KBM-7 (cell line): ENCODE data around the gene USP12.

Source experiments
- DNase-seq: peaks from one replicate; pipeline ENCODE4 v3.0.0-alpha.2; 2015
- in situ Hi-C: fragments of 300-500 bp; cut with MboI; formaldehyde crosslinking; loops from 2 replicates; pipeline ENCODE4 v1.14.3; 2020; ENCODE audit warnings: low sequenced_read_pairs, low pct_unique_long_range_greater_than_20kb, mixed read lengths

Gene USP12

DNA sequence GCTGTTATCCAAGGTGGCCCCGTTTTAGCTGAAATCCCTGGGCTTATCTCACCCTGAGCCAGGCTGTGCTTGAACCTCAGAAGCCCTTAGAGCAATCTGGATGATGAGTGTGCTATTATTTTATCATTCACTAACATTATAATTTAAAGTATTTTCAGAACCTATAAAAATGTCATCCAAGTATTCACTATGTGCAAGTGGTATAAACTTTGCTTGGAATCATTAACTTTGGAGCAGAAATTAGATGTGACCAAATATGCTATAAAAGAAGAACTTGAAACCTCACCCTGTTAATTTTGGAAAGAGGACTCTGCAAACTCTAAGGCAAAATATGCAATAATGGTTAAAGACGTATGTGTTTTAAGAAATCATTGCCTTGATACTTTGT lies 147.5 kb downstream of the USP12 start:
- in situ Hi-C loops: no loop called here
- DNase-seq: no peak

DNA sequence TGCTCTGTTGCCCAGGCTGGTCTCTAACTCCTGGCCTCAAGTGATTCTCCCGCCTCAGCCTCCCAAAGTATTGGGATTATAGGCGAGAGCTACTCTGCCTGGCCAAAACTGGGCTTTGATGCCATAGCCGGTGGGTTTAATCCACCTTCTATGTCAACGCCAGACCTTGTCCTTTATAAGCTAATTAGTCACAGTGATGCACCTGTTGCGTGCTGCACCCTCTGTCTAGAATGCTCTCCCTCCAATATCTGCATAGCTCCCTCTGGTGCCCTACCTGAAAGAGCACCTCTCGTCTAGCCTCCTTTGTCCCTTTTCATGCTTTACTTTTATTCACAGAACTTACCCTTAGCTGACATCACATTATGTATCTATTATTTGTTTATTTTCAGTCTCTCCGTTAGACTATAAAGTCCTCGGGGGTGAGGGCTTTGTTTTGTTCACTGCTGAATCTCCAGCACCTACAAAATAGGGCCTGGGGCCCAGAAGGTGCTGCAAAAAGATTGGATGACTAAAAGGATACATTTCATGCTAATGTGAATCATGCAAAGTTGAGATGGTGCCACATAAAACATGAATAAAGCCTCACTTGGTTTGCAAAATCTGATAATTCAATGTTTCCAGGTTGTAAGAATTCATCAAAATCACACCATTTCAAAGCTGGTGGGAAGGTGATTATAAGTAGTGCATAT lies 148.1 kb downstream of the USP12 start:
- in situ Hi-C loops: no loop called here
- no peak for DNase-seq

DNA sequence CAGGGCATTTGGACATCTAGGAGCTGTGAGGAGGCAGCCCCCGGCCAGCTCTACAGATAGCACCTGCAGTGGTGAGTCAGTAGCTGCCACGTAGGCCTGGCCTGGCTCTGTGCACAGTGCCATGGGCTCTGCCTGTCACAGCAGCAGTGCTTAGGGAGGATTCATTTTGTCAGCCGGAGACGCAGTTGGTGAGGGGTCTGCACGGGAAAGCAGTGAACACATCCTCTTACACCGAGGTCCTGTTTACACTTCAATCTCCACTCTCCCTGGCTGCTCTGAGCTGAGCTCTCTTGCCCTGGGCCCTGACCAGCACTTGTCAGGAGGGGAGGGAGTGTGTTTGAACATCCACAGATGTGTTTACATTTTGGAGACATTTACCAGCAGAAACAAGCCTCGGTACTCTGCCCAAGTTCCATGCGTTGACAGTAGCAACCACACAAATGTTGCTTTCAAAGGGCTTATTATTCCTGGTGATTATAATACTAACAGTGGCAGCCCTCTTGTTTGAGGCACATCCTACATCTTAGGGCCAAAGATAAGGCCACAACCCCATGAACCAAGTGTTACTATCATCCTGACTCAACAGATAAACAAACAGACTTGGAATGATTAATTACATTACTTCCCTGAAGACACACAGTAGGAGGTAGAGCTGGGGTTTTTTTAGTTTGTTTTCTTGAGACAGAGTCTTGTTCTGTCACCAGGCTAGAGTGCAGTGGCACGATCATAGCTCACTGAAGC lies 148.9 kb downstream of the USP12 start:
- in situ Hi-C loops: no loop called here
- DNase-seq: no peak

DNA sequence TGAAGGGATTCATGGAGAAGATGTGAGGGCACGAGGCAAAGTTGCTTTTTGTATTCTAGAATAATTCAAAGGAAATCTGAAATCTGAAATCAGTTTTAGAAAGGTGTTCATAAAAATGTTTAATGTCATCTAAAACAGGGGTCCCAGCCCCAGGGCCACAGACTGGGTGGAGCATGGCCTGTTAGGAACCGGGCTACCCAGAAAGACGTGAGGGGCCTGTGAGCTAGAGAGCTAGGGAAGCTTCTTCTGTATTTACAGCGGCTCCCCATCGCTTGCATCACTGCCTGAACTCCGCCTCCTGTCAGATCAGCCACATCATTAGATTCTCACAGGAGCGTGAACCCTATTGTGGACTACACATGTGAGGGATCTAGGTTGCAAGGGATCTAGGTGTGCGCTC lies 151.2 kb downstream of the USP12 start:
- DNase-seq: no peak
- in situ Hi-C loops: no loop called here

DNA sequence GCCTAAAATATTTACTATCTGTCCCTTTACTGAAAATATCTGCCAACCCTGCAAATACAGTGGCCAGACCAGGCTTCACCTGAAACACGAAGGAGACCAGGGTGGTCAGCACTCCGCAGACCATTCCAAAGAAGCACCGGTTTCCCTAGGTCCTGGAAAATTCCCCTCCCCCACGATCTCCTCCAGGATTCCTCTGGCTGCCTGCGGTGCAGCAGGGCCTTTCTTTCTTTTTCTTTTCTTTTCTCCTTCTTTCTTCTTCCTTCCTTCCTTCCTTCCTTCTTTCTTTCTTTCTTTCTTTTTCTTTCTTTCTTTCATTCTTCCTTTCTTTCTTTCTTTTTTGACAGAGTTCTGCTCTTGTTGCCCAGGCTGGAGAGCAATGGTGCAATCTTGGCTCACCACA lies 152.7 kb downstream of the USP12 start:
- in situ Hi-C loops: no loop called here

DNA sequence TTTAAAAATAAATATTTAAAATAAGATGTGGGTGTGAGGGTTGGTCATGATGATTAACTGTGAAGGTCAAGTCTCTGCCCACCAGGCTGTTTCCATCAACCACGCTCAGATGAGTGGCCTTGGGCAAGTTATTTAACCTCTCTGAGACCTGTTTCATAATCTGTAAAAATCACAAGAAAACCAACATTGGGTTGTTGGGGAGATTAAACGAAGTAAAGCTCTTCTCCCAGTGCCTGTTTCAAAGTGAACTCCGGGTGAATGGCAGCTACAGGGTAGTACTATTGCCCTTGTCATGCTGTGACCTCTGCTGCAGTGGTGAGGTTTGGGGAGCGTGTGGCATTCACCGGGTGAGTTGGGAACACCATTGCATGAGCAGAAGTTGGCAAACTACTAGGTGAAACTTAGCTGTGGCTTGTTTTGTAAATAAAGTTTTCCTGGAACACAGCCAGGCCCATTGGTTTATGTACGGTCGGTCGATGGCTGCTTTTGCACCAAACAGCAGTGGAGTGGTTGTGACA lies 153.2 kb downstream of the USP12 start:
- DNase-seq: no peak

More for the DNA sequence above, 152.7 kb downstream of the USP12 start:
- DNase-seq: no peak

DNA sequence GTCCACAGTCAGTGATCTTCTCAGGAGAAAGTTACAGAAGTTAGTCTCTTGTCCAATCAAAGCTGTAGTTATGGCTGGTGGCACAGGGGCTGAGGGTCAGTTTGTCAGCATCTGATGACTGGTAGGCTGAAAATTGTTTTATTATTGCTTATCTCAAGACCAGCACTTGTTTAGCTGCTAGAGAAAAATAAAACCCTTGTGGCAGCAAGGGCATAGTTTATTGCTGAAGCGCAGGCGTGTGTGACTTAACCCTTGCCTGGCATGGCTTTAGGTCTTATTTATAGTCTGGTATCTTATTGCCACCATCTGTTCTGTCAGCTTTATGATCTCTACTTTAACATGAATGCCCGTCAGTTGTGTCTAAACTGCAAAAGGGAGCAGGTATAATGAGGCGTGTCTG lies 154.7 kb downstream of the USP12 start:
- DNase-seq: no peak
- in situ Hi-C loops: no loop called here

More for the DNA sequence above, 153.2 kb downstream of the USP12 start:
- in situ Hi-C loops: no loop called here
